Hematopoietic multipotent progenitor cell (in vitro differentiated cells): ENCODE data around the gene CTIF. TPM values are rescaled to one million over a fixed set of nuclear protein-coding genes. Genes with fewer than 3 reads are reported as not detected.

Experiments
- DNase-seq, 3 donors: peaks; one replicate each; pipeline ENCODE4 v3.0.0-alpha.2; 2011 to 2015; ENCODE audit warnings: low read depth in 2 of 3, low spot score in 2 of 3
- total RNA-seq: library from RNA; depleted of rRNA; stranded (reverse); fragments of >200 nt; gene quantifications from one replicate; pipeline ENCODE4 v1.2.3, GENCODE V29; 2012

CTIF gene
- total RNA-seq, 1 donor: 8.6 TPM

DNA sequence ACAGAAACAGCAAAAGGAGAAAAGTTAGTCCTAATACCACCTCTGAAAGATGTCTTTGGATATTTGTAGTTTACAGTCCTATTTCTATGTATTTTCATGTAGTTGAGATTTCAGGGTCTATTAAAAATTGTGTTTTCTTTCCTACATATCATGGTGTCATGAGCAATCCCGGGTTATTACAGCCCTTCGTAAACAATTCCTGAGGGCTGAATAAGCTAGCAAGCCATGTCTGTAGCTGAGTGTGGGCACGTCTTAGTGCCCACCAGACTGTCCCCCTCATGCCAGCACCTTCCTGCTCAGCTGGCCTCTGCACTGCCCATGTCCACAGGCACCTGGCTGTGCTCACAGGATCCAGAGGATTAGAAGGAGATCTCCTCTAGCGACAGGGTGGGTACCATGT lies 60.6 kb downstream of the CTIF start:
- no peak for DNase-seq

DNA sequence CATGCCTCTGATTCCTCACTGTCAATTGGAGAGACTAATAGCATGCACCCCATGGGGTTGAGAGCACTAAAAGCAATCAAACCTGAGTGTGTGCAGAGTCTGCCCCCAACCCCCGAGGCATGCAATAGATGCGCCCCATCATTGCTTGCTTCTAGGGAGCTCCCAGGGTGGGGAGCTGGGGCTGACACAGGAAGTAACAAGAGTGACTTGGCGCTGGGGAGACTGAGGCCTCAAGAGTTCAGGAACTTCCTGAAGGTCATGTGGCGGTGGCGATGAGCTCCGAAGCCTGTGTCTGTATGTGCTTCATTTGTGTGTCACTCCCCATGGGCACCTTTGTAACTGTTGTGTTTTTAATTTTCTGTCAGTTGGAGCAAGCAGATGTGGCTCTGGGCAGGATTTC lies 61.2 kb downstream of the CTIF start:
- no peak for DNase-seq

DNA sequence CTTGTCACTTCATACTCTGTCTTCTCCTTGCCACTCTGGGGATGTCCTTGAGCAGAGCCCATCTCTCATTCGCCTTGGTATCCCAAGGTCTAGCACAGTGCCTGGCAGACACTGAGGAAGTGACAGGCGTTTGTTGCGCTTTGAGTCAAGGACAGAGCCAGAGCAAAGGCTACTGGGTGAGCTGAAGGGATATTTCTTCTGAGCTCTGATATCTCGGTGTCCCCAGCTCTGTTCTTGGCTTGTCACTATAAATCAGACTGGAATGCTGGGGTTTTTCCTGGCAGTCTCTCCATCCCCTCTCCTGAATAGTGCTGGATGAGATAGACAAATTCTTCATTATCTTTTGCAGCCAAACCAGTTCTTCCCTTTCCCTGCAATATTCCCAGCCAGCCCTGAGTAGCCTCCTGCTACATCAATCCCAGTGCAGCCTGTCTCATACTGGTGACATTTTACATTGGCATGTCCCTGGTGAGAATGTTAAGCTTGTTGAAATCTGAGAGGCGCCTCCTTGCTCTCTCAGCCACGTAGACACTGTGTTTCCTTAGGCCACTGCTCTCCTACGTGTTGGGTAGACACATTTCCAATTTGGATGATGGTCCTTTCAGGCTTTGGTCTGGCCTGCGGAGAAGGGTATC lies 61.7 kb downstream of the CTIF start:
- DNase-seq: no peak

DNA sequence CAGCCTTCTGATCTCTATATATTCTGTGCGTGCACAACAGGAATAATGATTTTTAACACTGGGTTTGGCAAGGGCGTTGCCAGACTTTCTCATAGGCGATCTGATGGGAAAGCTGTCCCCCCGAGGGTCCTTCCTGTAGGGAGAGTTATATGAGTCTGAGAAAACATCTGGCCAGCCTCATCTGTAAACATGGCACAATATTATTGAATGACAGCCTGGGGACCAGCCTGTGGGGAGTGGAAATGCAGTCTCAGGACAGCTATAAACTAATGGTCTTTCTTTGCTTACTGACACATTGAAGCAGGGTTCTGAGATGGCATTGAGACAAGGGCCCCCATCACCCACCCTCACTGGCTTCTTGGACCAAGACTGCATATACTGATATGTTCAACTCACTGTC lies 62.5 kb downstream of the CTIF start:
- DNase-seq: no peak

DNA sequence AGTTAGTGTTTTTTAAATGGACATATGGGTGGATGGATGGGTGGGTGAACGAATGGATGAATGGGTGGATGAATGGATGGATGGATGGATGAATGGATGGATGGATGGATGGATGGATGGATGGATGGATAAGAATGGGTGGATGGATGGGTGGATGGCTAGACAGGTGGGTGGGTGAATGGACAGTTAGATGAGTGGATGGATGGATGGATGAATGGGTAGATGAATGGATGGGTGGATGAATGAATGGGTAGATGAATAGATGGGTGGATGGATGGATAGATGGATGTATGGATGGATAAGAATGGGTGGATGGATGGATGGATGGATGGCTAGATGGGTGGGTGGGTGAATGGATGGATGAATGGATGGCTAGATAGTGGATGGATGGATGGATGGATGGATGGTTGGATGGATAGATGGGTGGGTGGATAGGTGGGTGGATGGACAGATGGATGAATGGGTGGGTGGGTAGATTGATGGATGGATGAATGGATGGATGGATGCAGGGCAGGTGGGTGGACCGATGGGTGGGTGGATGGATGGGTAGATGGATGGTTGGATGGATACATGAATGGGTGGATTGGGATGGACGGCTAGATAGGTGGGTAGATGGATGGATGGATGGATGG lies 64.0 kb downstream of the CTIF start:
- no peak for DNase-seq

DNA sequence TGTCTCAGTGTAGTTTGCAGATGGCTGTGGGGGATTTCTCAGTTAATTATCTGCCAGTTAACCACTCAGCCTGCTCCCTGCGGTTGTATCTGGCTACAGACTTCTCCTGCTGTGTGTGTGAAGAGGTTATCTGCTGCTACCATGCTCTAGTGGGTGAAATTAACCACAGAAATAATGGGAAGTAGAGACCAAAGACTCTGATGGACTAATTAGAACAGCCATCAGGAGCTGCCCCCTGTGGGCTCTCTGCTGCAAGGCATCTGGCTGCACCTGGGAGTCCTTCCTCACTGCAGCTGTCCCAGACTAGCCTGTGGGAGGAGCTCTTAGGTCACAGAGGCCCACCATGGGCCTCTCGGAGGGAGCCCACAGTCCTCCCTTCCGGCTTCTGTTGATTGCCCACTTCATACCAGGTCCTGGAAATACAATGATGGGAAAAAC lies 66.6 kb downstream of the CTIF start:
- DNase-seq: peak in 2 of 3 donors; percentile 89 to 97

DNA sequence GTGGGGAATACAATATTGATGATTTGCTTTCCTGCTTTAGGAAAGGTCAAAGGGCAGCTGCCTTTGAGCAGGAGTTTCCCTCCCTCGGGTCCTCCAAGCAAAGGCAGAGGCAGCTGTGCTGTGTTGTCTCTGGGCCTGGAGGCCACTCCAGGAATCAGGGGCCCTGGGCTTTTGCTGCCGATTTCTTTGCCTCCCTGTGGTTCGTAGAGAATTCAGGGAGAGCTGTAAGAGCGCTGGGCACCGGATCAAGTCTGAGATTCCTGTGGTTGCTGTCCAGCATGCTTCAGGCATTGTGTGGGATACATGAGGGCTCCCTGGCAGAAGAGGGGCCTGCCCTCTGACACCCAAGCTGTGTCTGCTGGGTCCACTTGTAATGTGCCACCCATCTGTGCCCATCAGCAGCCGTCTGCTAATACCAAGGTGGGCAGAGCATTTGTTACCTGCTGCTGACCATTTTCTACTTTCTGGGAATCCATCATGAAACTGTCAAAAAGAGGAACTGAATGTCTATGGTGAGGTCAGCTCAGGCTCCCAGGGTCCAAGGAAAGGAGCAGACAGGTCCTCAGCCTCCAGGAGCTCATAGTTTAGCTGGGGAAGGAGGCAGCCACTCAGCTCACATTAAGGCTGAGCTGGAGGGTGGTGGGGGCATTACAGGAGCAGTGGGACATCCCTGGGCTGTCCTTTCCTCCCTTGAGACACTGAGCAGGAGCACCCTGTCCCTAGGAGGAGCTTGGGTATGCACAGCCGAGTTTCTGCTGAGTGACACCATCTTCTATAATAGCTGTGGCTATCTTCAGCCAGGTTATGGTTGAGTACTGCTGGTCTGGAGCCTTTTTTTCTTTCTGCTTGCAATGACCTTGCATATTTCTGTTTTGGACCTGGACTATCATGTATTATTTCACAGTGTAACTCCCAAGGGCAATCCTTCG lies 68.5 kb downstream of the CTIF start:
- no peak for DNase-seq

DNA sequence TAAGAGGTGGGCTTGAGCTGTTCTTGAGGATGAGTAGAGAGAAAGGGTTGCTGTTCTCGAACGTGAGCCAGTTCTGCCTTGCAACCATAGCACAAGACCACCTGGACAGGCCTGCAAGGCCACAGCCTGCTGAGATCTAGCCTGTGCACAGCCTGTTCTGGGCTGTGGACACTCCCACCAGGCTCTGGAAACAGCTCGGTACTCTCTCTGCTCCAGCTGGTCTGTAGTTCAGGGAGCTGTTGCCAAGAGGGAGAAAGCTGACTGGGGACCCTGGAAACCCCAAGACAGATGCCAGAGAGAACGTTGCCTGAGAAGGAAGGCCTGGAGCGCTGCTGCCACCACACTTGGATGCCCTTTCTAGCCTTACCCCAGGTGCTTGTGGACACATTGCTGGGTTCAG lies 69.8 kb downstream of the CTIF start:
- no peak for DNase-seq

DNA sequence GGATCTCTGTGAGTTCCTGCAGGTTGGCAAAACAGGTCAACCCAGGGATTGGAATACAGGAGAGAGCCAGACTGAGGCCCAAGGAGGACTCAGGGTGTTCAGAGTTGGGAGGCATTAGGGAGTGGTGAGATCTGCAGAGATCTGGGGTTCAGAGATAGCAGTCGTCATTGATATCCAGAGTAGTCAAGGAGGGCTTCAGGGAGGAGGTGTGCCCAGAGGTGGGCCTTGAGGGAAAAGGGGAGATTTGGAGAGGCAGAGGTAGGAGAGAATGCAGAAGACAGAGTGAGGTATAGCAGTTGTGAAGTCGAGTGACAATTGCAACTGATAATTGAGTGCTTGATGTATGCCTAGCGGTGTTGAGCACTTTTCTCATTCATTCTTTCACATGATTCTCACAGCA lies 70.3 kb downstream of the CTIF start:
- no peak for DNase-seq

DNA sequence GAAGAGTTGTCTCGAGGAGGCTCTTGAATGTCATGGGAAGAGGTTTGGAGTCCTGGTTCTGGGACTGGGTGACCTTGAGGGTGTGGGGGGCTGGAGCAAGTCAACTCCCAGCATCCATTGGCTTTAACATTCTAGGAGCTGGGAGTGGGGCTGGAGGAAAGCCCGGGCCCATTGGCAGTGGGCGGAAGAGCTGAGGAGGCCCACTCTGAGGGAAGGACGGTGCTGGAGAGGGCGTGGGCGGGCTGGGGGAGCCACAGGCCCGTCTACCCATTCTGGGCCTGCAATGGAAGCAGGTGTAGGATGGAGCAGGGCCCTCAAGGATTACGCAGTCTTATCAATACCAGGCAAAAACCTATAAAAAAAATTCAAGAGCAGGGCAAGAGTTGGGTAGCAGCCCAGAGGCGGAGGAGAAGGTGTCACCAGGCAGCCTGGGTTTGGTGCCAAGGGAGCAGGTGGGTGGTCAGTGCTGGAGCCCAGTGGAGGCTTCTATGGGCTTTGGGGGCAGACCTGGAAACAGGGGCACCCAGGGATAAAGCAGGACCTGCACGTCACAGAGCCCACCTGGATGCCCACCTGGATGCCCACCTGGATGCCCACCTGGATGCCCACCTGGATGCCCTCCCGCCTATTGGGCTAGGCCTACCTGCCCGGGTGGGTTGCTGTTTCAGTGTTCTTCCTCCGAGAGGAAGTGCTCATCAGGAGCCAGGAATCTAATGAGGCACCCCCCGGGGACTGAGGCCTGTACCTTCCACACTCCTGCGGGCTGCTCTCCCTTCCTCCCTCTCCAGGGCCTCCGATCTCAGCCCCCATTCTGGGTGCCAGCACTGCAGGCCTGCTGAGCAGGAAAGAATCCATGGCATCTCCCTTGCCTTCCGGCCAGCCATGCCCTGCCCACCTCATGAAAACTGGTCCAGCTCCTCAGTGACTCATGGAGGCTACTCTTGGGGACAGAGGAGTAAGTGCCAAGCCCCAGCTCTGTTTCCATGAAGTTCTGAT lies 71.3 kb downstream of the CTIF start:
- no peak for DNase-seq

DNA sequence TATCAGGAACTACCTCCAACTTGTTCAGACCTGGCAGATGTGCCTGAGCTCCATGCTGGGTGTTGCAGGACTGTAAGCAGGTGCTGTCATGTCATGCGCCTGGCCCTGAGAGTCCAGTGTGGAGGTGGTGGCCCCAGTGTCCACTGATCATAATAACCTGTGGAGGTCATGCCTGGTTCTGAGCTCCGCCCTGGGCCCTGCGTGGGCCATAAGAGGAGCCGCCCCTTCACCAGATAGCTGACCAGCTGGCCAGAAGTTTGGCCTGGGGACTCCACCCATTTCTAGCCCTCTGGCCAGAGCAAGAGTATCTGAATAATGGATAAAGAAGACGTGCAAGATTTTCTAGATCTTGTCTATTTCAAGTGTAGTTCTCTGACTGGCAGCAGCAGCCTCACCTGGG lies 72.4 kb downstream of the CTIF start:
- DNase-seq: no peak

DNA sequence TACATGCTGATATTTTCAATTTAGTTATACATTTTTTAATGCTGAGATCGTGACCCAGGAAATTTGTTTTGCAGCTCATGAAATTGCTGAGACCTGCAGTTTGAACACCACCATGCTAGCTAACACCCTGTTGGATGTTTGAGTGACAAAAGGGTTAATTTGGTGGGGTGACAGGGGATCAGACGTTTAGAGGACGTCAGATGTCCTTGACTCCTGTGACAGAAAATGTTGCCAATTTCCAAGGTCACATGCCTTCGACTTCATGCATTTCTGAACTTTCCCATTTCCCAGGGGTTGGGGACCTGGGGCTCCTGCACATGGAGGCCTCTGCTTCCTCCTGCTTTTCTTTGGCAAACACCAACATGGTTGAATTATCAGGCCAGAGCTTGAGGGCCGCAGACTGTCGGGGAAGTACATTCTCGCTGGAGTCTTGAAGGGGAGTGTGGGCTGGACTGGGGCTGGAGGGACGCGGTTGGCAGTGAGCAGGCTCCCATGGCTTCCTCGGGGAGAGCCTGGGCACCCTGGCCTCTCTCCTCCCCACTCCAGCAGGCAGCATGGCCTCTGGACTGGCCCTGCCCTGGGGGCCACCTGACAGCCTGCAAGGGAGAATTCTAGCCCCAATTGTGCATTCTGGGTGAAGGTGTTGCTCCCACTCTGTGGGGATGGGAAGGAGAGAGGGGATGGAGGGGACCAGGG lies 73.1 kb downstream of the CTIF start:
- no peak for DNase-seq

DNA sequence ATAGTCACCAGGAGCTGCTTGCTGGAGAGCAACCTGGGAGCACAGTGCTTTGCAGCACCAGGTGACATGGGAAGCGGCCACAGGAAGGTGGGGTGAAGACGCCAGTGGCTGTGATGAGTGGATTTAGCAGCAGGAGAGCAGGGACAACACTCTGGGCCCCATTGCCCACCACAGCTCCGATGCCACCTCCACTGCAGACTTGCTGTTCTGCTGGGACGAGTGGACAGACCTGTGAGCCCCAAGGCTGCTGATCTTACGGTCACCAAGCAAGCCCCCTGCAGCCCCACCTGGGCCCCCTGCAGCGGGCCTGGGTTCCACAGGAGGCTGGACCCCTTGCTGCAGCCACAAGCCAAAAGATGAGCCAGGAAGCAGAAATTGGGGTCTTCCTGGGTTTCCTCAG lies 73.7 kb downstream of the CTIF start:
- DNase-seq: no peak

DNA sequence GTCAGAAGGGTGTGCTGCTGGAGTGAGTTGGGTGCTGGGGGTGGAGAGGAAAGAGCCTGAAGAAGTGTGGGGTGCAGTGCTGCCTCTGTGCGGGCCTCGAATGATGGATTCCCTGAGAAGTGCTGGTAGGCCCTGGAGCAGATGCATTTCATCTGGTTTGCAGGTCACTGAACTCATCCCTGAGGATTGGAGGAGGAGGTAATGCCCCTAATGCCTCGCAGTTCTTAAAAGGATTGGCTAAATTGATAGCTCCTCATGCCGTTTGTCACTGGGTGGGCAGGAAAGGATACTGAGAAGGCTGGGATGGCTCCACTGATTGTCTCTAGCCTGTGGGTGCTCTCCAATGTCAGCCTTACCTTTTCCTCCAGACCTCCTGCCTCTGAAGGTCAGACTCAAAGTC lies 74.1 kb downstream of the CTIF start:
- DNase-seq: no peak

DNA sequence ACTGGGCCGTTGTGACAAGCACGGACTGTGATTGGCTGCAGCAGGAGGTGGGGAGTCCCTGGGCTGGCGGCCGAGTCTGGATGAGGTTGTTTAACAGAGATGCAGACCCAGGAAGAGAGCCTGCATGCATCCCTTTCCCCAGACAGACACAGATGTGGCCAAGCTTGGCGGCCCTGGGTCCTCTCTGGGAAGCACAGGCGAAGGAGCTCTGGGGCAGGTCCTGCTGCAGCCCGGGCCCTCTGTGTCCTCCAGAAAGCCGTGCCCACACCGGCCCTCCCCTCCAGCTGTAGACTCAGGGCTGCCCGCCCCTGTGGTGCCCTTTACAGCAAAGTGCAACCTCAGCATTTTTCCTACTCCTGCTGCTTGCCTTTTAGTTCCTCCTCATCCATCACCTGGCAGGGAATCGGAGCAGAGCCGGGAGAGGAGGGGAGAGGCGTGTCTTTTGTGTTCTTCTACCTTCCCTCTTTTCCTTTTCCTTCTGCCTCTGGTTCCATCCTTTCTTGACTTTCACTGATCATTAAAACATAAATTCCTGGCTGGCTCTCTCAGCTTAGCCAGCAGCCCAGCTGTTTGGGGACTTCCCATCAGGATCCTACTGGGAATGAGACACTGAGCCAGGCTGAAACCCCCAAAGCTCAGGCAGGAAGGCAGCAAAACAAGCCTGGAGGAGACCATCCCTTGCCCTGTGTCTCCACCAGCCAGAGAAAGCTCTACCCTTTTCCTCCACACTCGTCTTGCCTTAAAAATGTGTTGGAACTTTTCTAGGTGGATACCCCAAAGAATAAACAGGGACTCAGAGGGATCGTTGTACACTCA lies 75.0 kb downstream of the CTIF start:
- DNase-seq: no peak

DNA sequence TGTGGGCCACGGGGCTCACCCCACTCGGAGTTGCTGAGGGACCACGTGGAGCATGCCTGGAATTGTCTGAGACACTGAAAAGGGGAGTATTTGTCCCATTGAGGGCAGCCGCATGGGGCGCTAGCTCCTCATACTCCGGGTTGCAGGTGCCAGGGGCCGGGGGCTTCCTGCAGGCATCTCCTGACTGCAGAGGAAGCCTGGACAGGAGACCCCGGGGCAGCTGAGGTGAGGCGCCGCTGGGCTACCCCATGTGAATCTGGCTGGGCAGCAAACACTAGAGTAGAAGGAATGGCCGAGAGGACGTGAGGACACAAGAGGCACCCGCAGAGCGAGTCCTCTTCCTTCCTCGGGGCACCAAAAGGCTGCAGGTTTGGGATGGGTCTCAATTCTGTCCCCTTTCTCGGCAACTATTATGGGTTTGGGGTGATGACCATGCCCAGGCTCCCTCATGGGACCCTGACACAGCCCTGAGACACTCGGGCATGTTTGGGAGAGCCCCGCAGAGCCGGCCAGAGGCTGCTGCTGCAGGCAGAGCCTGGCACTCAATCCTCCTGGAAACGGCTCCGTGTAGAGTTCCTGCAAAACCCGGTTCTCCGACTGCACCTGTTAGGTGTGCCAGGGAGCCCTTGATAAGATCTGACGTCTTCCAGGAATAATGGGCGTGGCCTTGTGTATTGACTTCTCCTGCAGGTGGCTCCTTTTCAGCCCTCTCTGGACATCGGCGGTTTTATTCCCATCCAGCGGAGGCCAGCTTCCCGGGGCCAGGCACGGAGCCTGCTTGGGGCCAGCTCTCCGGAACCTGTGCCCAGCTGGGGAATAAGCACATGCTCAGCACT lies 77.0 kb downstream of the CTIF start:
- DNase-seq: no peak

DNA sequence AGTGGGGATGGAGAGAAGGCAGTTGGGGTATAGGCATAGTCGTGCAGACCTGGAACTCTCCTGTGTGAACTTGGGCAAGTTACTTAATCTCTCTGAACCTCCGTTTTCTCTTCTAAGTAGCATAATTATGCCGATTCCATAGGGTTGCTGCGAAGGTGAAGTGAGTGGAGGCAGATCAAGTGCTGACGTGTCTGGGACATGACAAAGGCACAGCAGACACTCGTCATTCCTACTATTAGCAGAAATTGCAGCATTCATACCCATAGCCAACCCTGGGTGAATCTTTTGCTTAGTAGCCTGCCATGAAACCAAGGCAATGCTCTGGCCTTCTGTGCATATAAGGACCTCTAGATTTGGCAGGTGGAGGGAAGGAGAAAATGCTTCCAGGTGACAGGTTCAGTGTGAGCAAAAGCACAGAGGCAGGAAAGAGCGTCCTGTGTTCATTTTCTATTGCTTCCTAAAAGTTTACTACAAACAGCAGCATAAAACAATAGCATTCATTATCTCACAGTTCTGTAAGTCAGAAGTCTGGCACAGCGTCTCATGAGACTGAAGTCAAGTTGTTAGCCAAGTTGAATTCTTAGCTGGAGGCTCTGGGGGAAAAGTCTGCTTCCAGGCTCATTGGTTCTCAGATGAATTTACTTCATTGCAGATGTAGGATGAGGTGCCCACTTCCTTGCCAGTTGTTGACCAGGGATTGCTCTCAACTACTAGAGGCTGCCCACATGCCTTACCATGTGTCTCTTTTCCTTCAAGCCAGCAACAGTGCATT lies 77.8 kb downstream of the CTIF start:
- no peak for DNase-seq
